IPS-18a (cell line): ENCODE measurements around the gene CCDC6.

ENCODE experiments used
- H3K27ac ChIP-seq: one replicate; pipeline ENCODE4 v1.5.1; 2013; ENCODE audit warnings: low read length
- H3K27me3 ChIP-seq: one replicate; pipeline ENCODE4 v1.6.1; 2013; ENCODE audit warnings: mild to moderate bottlenecking, low read length; ENCODE audit not compliant: control insufficient read depth, insufficient read depth
- H3K36me3 ChIP-seq: one replicate; pipeline ENCODE4 v1.6.1; 2013; ENCODE audit warnings: low read depth, low read length; ENCODE audit not compliant: control insufficient read depth
- H3K4me1 ChIP-seq: one replicate; pipeline ENCODE4 v1.6.1; 2013; ENCODE audit warnings: low read depth, low read length; ENCODE audit not compliant: control insufficient read depth
- H3K4me3 ChIP-seq: one replicate; pipeline ENCODE4 v1.5.1; 2013; ENCODE audit warnings: low read length
- H3K9ac ChIP-seq: one replicate; pipeline ENCODE4 v1.6.1; 2013; ENCODE audit warnings: mild to moderate bottlenecking, low read length, moderate library complexity
- H3K9me3 ChIP-seq: one replicate; pipeline ENCODE4 v1.6.1; 2013; ENCODE audit warnings: low read depth, low read length; ENCODE audit not compliant: control insufficient read depth

CCDC6 gene

GRCh38 chr10:59905066-59905730, 1.2 kb downstream of the CCDC6 start:
- H3K4me3 ChIP-seq, result peak overlapping the region; percentile 88
- H3K27me3 ChIP-seq, result no peaks in the 10 kb centered on the region
- peak overlapping the region; percentile 31 for H3K27ac ChIP-seq
- H3K36me3 ChIP-seq, result peaks cover 5% of the 10 kb centered on the region
- H3K9me3 ChIP-seq, result no peaks in the 10 kb centered on the region
- H3K9ac ChIP-seq, result peak overlapping the region; percentile 88
- H3K4me1 ChIP-seq, result peaks cover 40% of the 10 kb centered on the region

GRCh38 chr10:59904426-59905065, 1.8 kb downstream of the CCDC6 start:
- no peak overlapping the region for H3K27ac ChIP-seq

GRCh38 chr10:59903871-59904270, 2.5 kb downstream of the CCDC6 start:
- peak overlapping the region; percentile 88 for H3K9ac ChIP-seq
- peak overlapping the region; percentile 88 for H3K4me3 ChIP-seq
- peaks cover 5% of the 10 kb centered on the region for H3K36me3 ChIP-seq
- no peaks in the 10 kb centered on the region for H3K27me3 ChIP-seq
- H3K9me3 ChIP-seq, result no peaks in the 10 kb centered on the region
- peaks cover 43% of the 10 kb centered on the region for H3K4me1 ChIP-seq
- no peak overlapping the region for H3K27ac ChIP-seq

More at GRCh38 chr10:59904426-59905065, 1.8 kb downstream of the CCDC6 start:
- Histone ChIP-seq H3K9ac (peak overlapping the region; percentile 88), H3K9me3 (no peaks in the 10 kb centered on the region), H3K4me3 (peak overlapping the region; percentile 88), H3K4me1 (peaks cover 44% of the 10 kb centered on the region), H3K36me3 (peaks cover 5% of the 10 kb centered on the region), H3K27me3 (no peaks in the 10 kb centered on the region)

- H3K4me3 ChIP-seq, result no peak overlapping the region
- no peaks in the 10 kb centered on the region for H3K27me3 ChIP-seq
- H3K27ac ChIP-seq, result no peak overlapping the region
- no peaks in the 10 kb centered on the region for H3K9me3 ChIP-seq
- H3K9ac ChIP-seq, result no peak overlapping the region
- H3K4me1 ChIP-seq, result peaks cover 34% of the 10 kb centered on the region
- peaks cover 5% of the 10 kb centered on the region for H3K36me3 ChIP-seq
These were observed 4.3 kb downstream of the CCDC6 start for GRCh38 chr10:59902016-59902415.

GRCh38 chr10:59901470-59901869, 4.9 kb downstream of the CCDC6 start:
- no peaks in the 10 kb centered on the region for H3K27me3 ChIP-seq
- H3K27ac ChIP-seq, result no peak overlapping the region
- H3K4me3 ChIP-seq, result no peak overlapping the region
- no peak overlapping the region for H3K9ac ChIP-seq
- peaks cover 32% of the 10 kb centered on the region for H3K4me1 ChIP-seq
- no peaks in the 10 kb centered on the region for H3K9me3 ChIP-seq
- peaks cover 5% of the 10 kb centered on the region for H3K36me3 ChIP-seq

GRCh38 chr10:59900048-59900727, 6.2 kb downstream of the CCDC6 start:
- H3K9ac ChIP-seq, result no peak overlapping the region
- no peak overlapping the region for H3K27ac ChIP-seq
- H3K27me3 ChIP-seq, result no peaks in the 10 kb centered on the region
- H3K4me3 ChIP-seq, result no peak overlapping the region
- H3K9me3 ChIP-seq, result no peaks in the 10 kb centered on the region
- peaks cover 32% of the 10 kb centered on the region for H3K4me1 ChIP-seq
- peaks cover 7% of the 10 kb centered on the region for H3K36me3 ChIP-seq

GRCh38 chr10:59898125-59898835, 8.1 kb downstream of the CCDC6 start:
- H3K27ac ChIP-seq, result no peak overlapping the region
- no peak overlapping the region for H3K9ac ChIP-seq
- H3K9me3 ChIP-seq, result no peaks in the 10 kb centered on the region
- peaks cover 7% of the 10 kb centered on the region for H3K36me3 ChIP-seq
- H3K27me3 ChIP-seq, result no peaks in the 10 kb centered on the region
- no peak overlapping the region for H3K4me3 ChIP-seq
- H3K4me1 ChIP-seq, result peaks cover 24% of the 10 kb centered on the region

GRCh38 chr10:59896191-59896590, 10.2 kb downstream of the CCDC6 start:
- peaks cover 24% of the 10 kb centered on the region for H3K4me1 ChIP-seq
- H3K36me3 ChIP-seq, result peaks cover 5% of the 10 kb centered on the region
- no peak overlapping the region for H3K4me3 ChIP-seq
- H3K9ac ChIP-seq, result no peak overlapping the region
- no peaks in the 10 kb centered on the region for H3K9me3 ChIP-seq
- no peaks in the 10 kb centered on the region for H3K27me3 ChIP-seq
- H3K27ac ChIP-seq, result no peak overlapping the region

GRCh38 chr10:59895629-59896116, 10.7 kb downstream of the CCDC6 start:
- Histone ChIP-seq H3K27ac (no peak overlapping the region), H3K9me3 (no peaks in the 10 kb centered on the region), H3K4me1 (peaks cover 24% of the 10 kb centered on the region)

GRCh38 chr10:59894114-59894513, 12.2 kb downstream of the CCDC6 start:
- H3K9ac ChIP-seq, result no peak overlapping the region
- peaks cover 13% of the 10 kb centered on the region for H3K4me1 ChIP-seq

More at GRCh38 chr10:59895629-59896116, 10.7 kb downstream of the CCDC6 start:
- H3K36me3 ChIP-seq, result peaks cover 7% of the 10 kb centered on the region
- no peak overlapping the region for H3K4me3 ChIP-seq
- no peaks in the 10 kb centered on the region for H3K27me3 ChIP-seq
- H3K9ac ChIP-seq, result no peak overlapping the region

GRCh38 chr10:59892697-59893096, 13.7 kb downstream of the CCDC6 start:
- peaks cover 6% of the 10 kb centered on the region for H3K4me1 ChIP-seq
- H3K36me3 ChIP-seq, result peaks cover 10% of the 10 kb centered on the region
- no peak overlapping the region for H3K27ac ChIP-seq

More at GRCh38 chr10:59894114-59894513, 12.2 kb downstream of the CCDC6 start:
- Histone ChIP-seq H3K9me3 (no peaks in the 10 kb centered on the region), H3K27ac (no peak overlapping the region), H3K27me3 (no peaks in the 10 kb centered on the region), H3K36me3 (peaks cover 10% of the 10 kb centered on the region), H3K4me3 (no peak overlapping the region)

More at GRCh38 chr10:59892697-59893096, 13.7 kb downstream of the CCDC6 start:
- no peaks in the 10 kb centered on the region for H3K9me3 ChIP-seq
- no peak overlapping the region for H3K4me3 ChIP-seq
- no peak overlapping the region for H3K9ac ChIP-seq
- no peaks in the 10 kb centered on the region for H3K27me3 ChIP-seq
